Loucy (cell line): ENCODE results near the gene ADISSP.

Source experiments
- H2AFZ ChIP-seq: fragments of 200-600 bp; sonication (generic); 2 replicates; pipeline ENCODE4 v1.6.0; 2016; ENCODE audit warnings: antibody characterized with exemption, mild to moderate bottlenecking, low read length, moderate library complexity
- H3F3A ChIP-seq: fragments of 200-600 bp; 2 replicates; pipeline ENCODE4 v1.6.0; 2016; ENCODE audit warnings: antibody characterized with exemption, low read depth, mild to moderate bottlenecking
- H3K27me3 ChIP-seq: fragments of 200-600 bp; sonication (generic); 2 replicates; pipeline ENCODE4 v1.6.1; 2014; ENCODE audit warnings: low read length, mild to moderate bottlenecking; ENCODE audit not compliant: insufficient read depth, poor library complexity, severe bottlenecking
- H3K36me3 ChIP-seq: fragments of 200-600 bp; sonication (generic); 2 replicates; pipeline ENCODE4 v1.6.1; 2016; ENCODE audit warnings: low read length; ENCODE audit not compliant: insufficient read depth
- H3K4me1 ChIP-seq: fragments of 200-600 bp; sonication (generic); 2 replicates; pipeline ENCODE4 v1.5.1; 2014; ENCODE audit warnings: low read length, mild to moderate bottlenecking; ENCODE audit not compliant: insufficient read depth, poor library complexity, severe bottlenecking
- H3K4me2 ChIP-seq: fragments of 200-600 bp; sonication (generic); 2 replicates; pipeline ENCODE4 v1.6.0; 2014; ENCODE audit warnings: antibody characterized with exemption, low read length, low read depth, mild to moderate bottlenecking; ENCODE audit not compliant: poor library complexity, severe bottlenecking
- H3K4me3 ChIP-seq: fragments of 200-600 bp; sonication (generic); 2 replicates; pipeline ENCODE4 v1.5.1; 2014; ENCODE audit warnings: low read length, mild to moderate bottlenecking, mixed read lengths; ENCODE audit not compliant: poor library complexity, severe bottlenecking
- H3K79me2 ChIP-seq: fragments of 200-600 bp; sonication (generic); 2 replicates; pipeline ENCODE4 v1.6.1; 2014; ENCODE audit warnings: low read length; ENCODE audit not compliant: insufficient read depth
- H3K9ac ChIP-seq: fragments of 200-600 bp; sonication (generic); 2 replicates; pipeline ENCODE4 v1.6.0; 2014; ENCODE audit warnings: mild to moderate bottlenecking, low read depth, low read length, moderate library complexity; ENCODE audit not compliant: poor library complexity, severe bottlenecking
- H3K9me2 ChIP-seq: fragments of 200-600 bp; sonication (generic); replicated peaks from 2 replicates; pipeline ENCODE4 v1.6.1; 2016; ENCODE audit warnings: low read depth, low read length, mixed read lengths
- H3K9me3 ChIP-seq: fragments of 200-600 bp; sonication (generic); 2 replicates; pipeline ENCODE4 v1.6.1; 2014; ENCODE audit warnings: mild to moderate bottlenecking, antibody characterized with exemption, low read length, low read depth; ENCODE audit not compliant: insufficient read depth
- H4K20me1 ChIP-seq: fragments of 200-600 bp; sonication (generic); 2 replicates; pipeline ENCODE4 v1.6.0; 2014; ENCODE audit warnings: antibody characterized with exemption, low read length, mild to moderate bottlenecking; ENCODE audit not compliant: insufficient read depth, poor library complexity, severe bottlenecking
- EZH2phosphoT487 ChIP-seq: fragments of 200-600 bp; IDR thresholded peaks from 2 replicates; pipeline ENCODE4 v1.6.1; 2018; ENCODE audit warnings: antibody characterized with exemption, mild to moderate bottlenecking, moderate library complexity, borderline replicate concordance
- TF ChIP-seq, protein P1 (sequence below): fragments of 200-600 bp; sonication (generic); conservative IDR thresholded peaks from 2 replicates; pipeline ENCODE4 v1.5.1; 2014; ENCODE audit warnings: mild to moderate bottlenecking, antibody characterized with exemption, low read length

ADISSP gene

DNA sequence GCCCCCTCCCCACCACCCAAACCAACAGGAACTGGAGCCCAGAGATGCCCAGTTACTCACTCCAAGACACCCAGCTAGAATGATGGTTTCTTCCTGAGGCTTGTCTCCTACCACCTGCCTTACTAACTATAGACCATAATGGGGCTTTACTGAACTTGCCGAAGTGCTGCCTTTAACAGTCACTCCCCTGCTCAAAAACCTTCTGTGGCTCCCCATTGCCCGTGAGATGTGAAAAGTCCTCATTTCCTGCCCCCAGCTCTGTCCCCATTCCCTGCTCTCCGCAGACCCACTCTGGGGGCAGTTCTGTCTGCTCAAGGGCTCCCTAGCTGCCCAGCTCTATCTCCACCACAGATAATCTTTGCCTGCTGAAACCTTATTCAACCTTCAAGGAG lies 60.0 kb downstream of the ADISSP start:
- no peak overlapping the region for H2AFZ ChIP-seq
- H3F3A ChIP-seq = no peaks in the 10 kb centered on the region
- H4K20me1 ChIP-seq = no peaks in the 10 kb centered on the region
- peaks cover 3% of the 10 kb centered on the region for H3K4me1 ChIP-seq
- H3K79me2 ChIP-seq = no peaks in the 10 kb centered on the region
- no peak overlapping the region for H3K4me2 ChIP-seq
- no peaks in the 10 kb centered on the region for H3K9me3 ChIP-seq
- H3K36me3 ChIP-seq = no peaks in the 10 kb centered on the region
- no peak overlapping the region for H3K9ac ChIP-seq
- H3K9me2 ChIP-seq = no peaks in the 10 kb centered on the region
- H3K27me3 ChIP-seq = no peaks in the 10 kb centered on the region
- TF ChIP-seq EZH2phosphoT487 = no peak
- TF ChIP-seq, protein P1, sequence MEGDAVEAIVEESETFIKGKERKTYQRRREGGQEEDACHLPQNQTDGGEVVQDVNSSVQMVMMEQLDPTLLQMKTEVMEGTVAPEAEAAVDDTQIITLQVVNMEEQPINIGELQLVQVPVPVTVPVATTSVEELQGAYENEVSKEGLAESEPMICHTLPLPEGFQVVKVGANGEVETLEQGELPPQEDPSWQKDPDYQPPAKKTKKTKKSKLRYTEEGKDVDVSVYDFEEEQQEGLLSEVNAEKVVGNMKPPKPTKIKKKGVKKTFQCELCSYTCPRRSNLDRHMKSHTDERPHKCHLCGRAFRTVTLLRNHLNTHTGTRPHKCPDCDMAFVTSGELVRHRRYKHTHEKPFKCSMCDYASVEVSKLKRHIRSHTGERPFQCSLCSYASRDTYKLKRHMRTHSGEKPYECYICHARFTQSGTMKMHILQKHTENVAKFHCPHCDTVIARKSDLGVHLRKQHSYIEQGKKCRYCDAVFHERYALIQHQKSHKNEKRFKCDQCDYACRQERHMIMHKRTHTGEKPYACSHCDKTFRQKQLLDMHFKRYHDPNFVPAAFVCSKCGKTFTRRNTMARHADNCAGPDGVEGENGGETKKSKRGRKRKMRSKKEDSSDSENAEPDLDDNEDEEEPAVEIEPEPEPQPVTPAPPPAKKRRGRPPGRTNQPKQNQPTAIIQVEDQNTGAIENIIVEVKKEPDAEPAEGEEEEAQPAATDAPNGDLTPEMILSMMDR = no peak
- no peak overlapping the region for H3K4me3 ChIP-seq

DNA sequence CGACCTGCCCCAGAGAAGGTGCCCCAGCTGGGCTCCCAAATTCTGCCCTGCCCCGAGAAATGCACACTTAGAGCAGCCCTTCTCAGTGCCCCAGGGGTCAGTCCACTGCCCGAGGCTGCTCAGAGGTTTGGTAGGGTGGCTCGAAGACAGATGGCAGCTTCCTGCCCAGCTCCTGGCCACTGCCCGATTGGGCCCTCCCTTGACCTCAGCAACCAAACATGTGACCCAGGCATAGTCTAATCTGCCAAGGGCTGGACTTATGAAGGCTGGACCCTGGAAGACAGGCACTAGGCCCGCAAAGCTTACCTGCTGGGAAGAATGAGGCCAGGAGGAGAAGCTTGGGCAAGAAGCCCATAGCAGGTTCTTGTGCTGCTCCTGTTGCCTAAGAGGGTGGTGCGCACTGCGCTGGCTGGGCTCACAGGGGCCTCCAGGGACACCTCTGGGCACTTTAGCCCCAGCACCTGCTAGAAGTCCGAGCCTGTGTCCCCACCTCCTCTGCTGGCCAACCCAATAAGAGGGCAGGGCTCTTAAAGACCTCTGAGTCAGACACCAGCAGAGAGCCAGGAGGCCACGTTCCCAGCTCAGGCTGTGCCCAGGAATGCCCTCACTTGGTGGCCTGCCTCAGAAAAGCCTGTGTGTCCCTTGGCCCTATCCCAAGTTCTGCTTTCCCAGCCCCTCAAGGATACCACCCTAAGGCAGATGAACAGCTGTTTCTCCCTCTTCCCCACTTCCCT lies 60.6 kb downstream of the ADISSP start:
- Histone ChIP-seq H3K9me3 (no peaks in the 10 kb centered on the region), H3K4me3 (no peak overlapping the region), H3K79me2 (no peaks in the 10 kb centered on the region), H3F3A (no peaks in the 10 kb centered on the region), H3K27me3 (no peaks in the 10 kb centered on the region), H3K4me1 (peaks cover 3% of the 10 kb centered on the region), H2AFZ (no peak overlapping the region), H3K36me3 (no peaks in the 10 kb centered on the region), H4K20me1 (no peaks in the 10 kb centered on the region), H3K4me2 (no peak overlapping the region), H3K9me2 (no peaks in the 10 kb centered on the region), H3K9ac (no peak overlapping the region)
- TF ChIP-seq, protein P1 = no peak
- TF ChIP-seq EZH2phosphoT487 = no peak

DNA sequence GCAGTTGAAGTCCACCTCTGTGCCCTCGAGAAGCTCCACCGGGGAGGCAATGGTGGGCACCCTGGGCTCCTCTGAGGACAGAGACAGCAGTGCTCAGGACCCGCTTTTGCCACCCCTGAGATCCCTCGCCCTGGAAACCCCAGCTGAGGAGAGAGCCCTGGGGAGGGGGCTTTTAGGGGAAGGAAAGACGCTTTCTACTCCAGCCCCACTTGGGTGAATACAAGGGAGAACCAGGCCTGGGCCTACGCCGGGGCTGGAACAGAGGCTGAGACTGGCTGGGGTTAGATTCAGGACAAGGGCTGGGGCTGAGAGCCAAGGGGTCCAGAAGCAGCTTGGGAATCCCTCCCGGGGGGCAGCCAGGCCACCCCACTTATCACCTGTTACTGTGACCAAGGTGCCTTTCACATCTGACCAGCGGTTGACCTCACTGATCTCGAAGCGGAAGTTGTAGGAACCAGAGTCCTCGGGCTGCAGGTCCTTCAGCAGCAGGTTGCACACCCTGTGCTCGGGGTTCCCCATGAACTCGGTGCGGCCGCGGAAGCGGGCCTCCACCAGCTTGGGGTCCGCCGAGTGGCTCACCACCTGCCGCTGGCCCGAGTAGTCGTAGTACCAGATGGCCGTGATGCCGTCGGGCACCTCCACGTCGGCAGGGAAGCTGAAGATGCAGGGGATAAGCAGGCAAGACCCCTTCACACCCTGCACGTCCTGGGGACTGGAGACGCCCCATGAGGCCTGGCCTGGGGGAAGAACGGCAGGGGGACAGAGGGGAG lies 61.4 kb downstream of the ADISSP start:
- Histone ChIP-seq H3F3A (no peaks in the 10 kb centered on the region), H3K4me1 (peaks cover 3% of the 10 kb centered on the region), H3K9me3 (no peaks in the 10 kb centered on the region), H4K20me1 (no peaks in the 10 kb centered on the region), H3K4me2 (no peak overlapping the region), H2AFZ (no peak overlapping the region), H3K9me2 (no peaks in the 10 kb centered on the region), H3K9ac (no peak overlapping the region), H3K4me3 (no peak overlapping the region), H3K27me3 (no peaks in the 10 kb centered on the region), H3K36me3 (no peaks in the 10 kb centered on the region), H3K79me2 (no peaks in the 10 kb centered on the region)
- TF ChIP-seq, protein P1 = no peak
- no peak for TF ChIP-seq EZH2phosphoT487
